IMR-90 (cell line): ENCODE measurements around the gene CSNK2A3. TPM values are rescaled to one million over a fixed set of nuclear protein-coding genes. Genes with fewer than 3 reads are reported as not detected.

Experiments
- ATAC-seq: fragments of 200-7000 bp; cut with Tn5 transposase; 2 replicates; pipeline ENCODE4 v1.9.1; 2020; ENCODE audit warnings: low read depth, mild to moderate bottlenecking, moderate library complexity
- BruUV-seq: library from RNA; stranded (reverse); fragments of 400-500 nt; replicated peaks from 2 replicates; lab custom pipeline; 2021; lab: Mats Ljungman, UMichigan
- CTCF ChIA-PET: fragments of 300-600 bp; formaldehyde crosslinking; extraction: SDS; loops from one replicate; lab custom pipeline; 2021; ENCODE audit warnings: antibody characterized with exemption; lab: Yijun Ruan, JAX
- POLR2A ChIA-PET: fragments of 300-600 bp; sonication (Branson Sonifier 250); formaldehyde crosslinking; loops from one replicate; lab custom pipeline; 2022; ENCODE audit warnings: antibody characterized with exemption; ENCODE audit not compliant: unreplicated experiment; lab: Charles Lee
- DNase-seq: peaks from one replicate; pipeline ENCODE4 v3.0.0; 2013
- H2AFZ ChIP-seq: replicated peaks from 2 replicates; pipeline ENCODE3; 2013; ENCODE audit warnings: low read length, mild to moderate bottlenecking; ENCODE audit not compliant: poor library complexity
- H2AK5ac ChIP-seq: 2 replicates; pipeline ENCODE4 v1.6.1; 2013; ENCODE audit warnings: low read depth, low read length, inconsistent platforms
- H2AK9ac ChIP-seq: replicated peaks from 2 replicates; pipeline ENCODE3; 2013; ENCODE audit warnings: mild to moderate bottlenecking, low read depth, low read length, moderate library complexity; ENCODE audit not compliant: poor library complexity
- H2BK120ac ChIP-seq: 2 replicates; pipeline ENCODE4 v1.6.1; 2013; ENCODE audit warnings: low read depth, low read length, inconsistent platforms
- H2BK15ac ChIP-seq: 3 replicates; pipeline ENCODE4 v1.6.1; 2013; ENCODE audit warnings: low read depth, low read length, inconsistent platforms
- H2BK20ac ChIP-seq: 2 replicates; pipeline ENCODE4 v1.6.1; 2013; ENCODE audit warnings: low read depth, mild to moderate bottlenecking, inconsistent platforms, low read length, moderate library complexity
- H2BK5ac ChIP-seq: 2 replicates; pipeline ENCODE4 v1.6.1; 2013; ENCODE audit warnings: mild to moderate bottlenecking, low read depth, low read length, inconsistent platforms; ENCODE audit not compliant: poor library complexity, severe bottlenecking
- H3K14ac ChIP-seq: replicated peaks from 2 replicates; pipeline ENCODE4 v1.6.1; 2013; ENCODE audit warnings: low read depth, low read length, inconsistent platforms
- H3K18ac ChIP-seq: 2 replicates; pipeline ENCODE4 v1.6.1; 2013; ENCODE audit warnings: low read depth, low read length, control low read depth
- H3K23ac ChIP-seq: 2 replicates; pipeline ENCODE4 v1.6.1; 2013; ENCODE audit warnings: low read depth, low read length, inconsistent platforms
- H3K27ac ChIP-seq: 2 replicates; pipeline ENCODE4 v1.5.1; 2013; ENCODE audit warnings: mild to moderate bottlenecking, control low read depth, low read length; ENCODE audit not compliant: insufficient read depth
- H3K27me3 ChIP-seq: 2 replicates; pipeline ENCODE4 v1.6.1; 2013; ENCODE audit warnings: low read length; ENCODE audit not compliant: control insufficient read depth, insufficient read depth
- H3K36me3 ChIP-seq: 2 replicates; pipeline ENCODE4 v1.6.1; 2013; ENCODE audit warnings: low read length, mixed read lengths; ENCODE audit not compliant: control insufficient read depth, insufficient read depth
- H3K4ac ChIP-seq: 2 replicates; pipeline ENCODE4 v1.6.1; 2013; ENCODE audit warnings: low read depth, low read length, inconsistent platforms
- H3K4me1 ChIP-seq: 2 replicates; pipeline ENCODE4 v1.6.1; 2013; ENCODE audit warnings: low read length, mixed read lengths; ENCODE audit not compliant: control insufficient read depth, insufficient read depth
- H3K4me2 ChIP-seq: 2 replicates; pipeline ENCODE4 v1.6.1; 2013; ENCODE audit warnings: low read depth, mild to moderate bottlenecking, control low read depth, low read length, moderate library complexity
- H3K4me3 ChIP-seq: 2 replicates; pipeline ENCODE4 v1.5.1; 2013; ENCODE audit warnings: low read depth, mild to moderate bottlenecking, control low read depth, low read length, moderate library complexity; ENCODE audit not compliant: insufficient read depth
- H3K56ac ChIP-seq: 2 replicates; pipeline ENCODE4 v1.6.1; 2013; ENCODE audit warnings: low read length, inconsistent platforms; ENCODE audit not compliant: insufficient read depth; ENCODE audit errors: extremely low read depth
- H3K79me1 ChIP-seq, 2 experiments: 2 replicates each; pipeline ENCODE4 v1.6.1; 2013; ENCODE audit warnings: low read length in 2 of 2, inconsistent platforms in 1 of 2, low read depth in 1 of 2
- H3K9ac ChIP-seq: 2 replicates; pipeline ENCODE4 v1.6.1; 2013; ENCODE audit warnings: low read depth, low read length, control low read depth
- H3K9me1 ChIP-seq: 2 replicates; pipeline ENCODE4 v1.6.1; 2013; ENCODE audit warnings: low read length, inconsistent platforms; ENCODE audit not compliant: insufficient read depth
- H3K9me3 ChIP-seq: 2 replicates; pipeline ENCODE4 v1.6.1; 2013; ENCODE audit warnings: low read length; ENCODE audit not compliant: control insufficient read depth, insufficient read depth
- H4K20me1 ChIP-seq: 2 replicates; pipeline ENCODE4 v1.6.1; 2013; ENCODE audit warnings: low read length, inconsistent platforms; ENCODE audit not compliant: insufficient read depth
- H4K5ac ChIP-seq: 2 replicates; pipeline ENCODE4 v1.6.1; 2013; ENCODE audit warnings: mild to moderate bottlenecking, low read depth, low read length, control low read depth
- H4K8ac ChIP-seq, 2 experiments: 2 replicates each; pipeline ENCODE4 v1.6.1; 2013; ENCODE audit warnings: low read depth in 2 of 2, low read length in 2 of 2, control low read depth in 1 of 2, inconsistent platforms in 1 of 2
- H4K91ac ChIP-seq: 2 replicates; pipeline ENCODE4 v1.6.1; 2013; ENCODE audit warnings: low read depth, low read length, inconsistent platforms; ENCODE audit not compliant: insufficient read depth
- BHLHE40 ChIP-seq: fragments of 150-350 bp; IDR thresholded peaks from 2 replicates; pipeline ENCODE4 v1.6.1; 2016; ENCODE audit warnings: mild to moderate bottlenecking, low read depth, low read length
- CEBPB ChIP-seq: IDR thresholded peaks from 2 replicates; pipeline ENCODE4 v1.6.1; 2012; ENCODE audit warnings: low read depth, low read length, improper control_type of control experiment
- CHD1 ChIP-seq: IDR thresholded peaks from 2 replicates; pipeline ENCODE4 v1.6.1; 2012; ENCODE audit warnings: low read depth, low read length, improper control_type of control experiment
- FOS ChIP-seq: fragments of 150-350 bp; IDR thresholded peaks from 2 replicates; pipeline ENCODE4 v1.6.1; 2016; ENCODE audit warnings: low read depth, low read length
- MAFK ChIP-seq: IDR thresholded peaks from 2 replicates; pipeline ENCODE4 v1.6.1; 2012; ENCODE audit warnings: low read depth, low read length, improper control_type of control experiment
- MAZ ChIP-seq: IDR thresholded peaks from 2 replicates; pipeline ENCODE4 v1.6.1; 2012; ENCODE audit warnings: low read depth, mild to moderate bottlenecking, low read length, improper control_type of control experiment, moderate library complexity, borderline replicate concordance
- MXI1 ChIP-seq: IDR thresholded peaks from 2 replicates; pipeline ENCODE4 v1.6.1; 2012; ENCODE audit warnings: low read depth, mild to moderate bottlenecking, low read length, moderate library complexity, borderline replicate concordance
- NFE2L2 ChIP-seq: fragments of 150-350 bp; IDR thresholded peaks from 2 replicates; pipeline ENCODE4 v1.6.1; 2016; ENCODE audit warnings: low read depth, mild to moderate bottlenecking, low read length
- POLR2A ChIP-seq: IDR thresholded peaks from 2 replicates; pipeline ENCODE4 v1.6.1; 2012; ENCODE audit warnings: mild to moderate bottlenecking, low read depth, low read length
- RAD21 ChIP-seq: IDR thresholded peaks from 2 replicates; pipeline ENCODE4 v1.6.1; 2012; ENCODE audit warnings: low read length, improper control_type of control experiment
- RCOR1 ChIP-seq: IDR thresholded peaks from 2 replicates; pipeline ENCODE4 v1.6.1; 2012; ENCODE audit warnings: mild to moderate bottlenecking, low read length, improper control_type of control experiment; ENCODE audit not compliant: insufficient replicate concordance
- RFX5 ChIP-seq: IDR thresholded peaks from 2 replicates; pipeline ENCODE4 v1.8.0; 2012; ENCODE audit warnings: low read depth, mild to moderate bottlenecking, low read length, moderate library complexity
- SMC3 ChIP-seq: fragments of 150-350 bp; IDR thresholded peaks from 2 replicates; pipeline ENCODE4 v1.6.1; 2016; ENCODE audit warnings: low read depth, mild to moderate bottlenecking, antibody characterized with exemption, low read length, moderate library complexity
- WGBS, 2 experiments: methylation state at CpG; one replicate each; pipeline versions ENCODE4 v1.1.5 to v1.1.7; 2013; ENCODE audit warnings: missing lambda C conversion rate in 2 of 2; ENCODE audit not compliant: insufficient read length in 1 of 2; ENCODE audit errors: extremely low coverage in 2 of 2; 5-methylcytosine and 5-hydroxymethylcytosine counted together
- dilution Hi-C: fragments of 300-500 bp; cut with HindIII; formaldehyde crosslinking; loops from one replicate; pipeline ENCODE4 v1.14.3; 2018; ENCODE audit warnings: low sequenced_read_pairs; ENCODE audit not compliant: unreplicated experiment
- in situ Hi-C: fragments of 300-500 bp; cut with MboI; formaldehyde crosslinking; loops from 3 replicates; pipeline ENCODE4 v1.14.3; 2019; ENCODE audit warnings: low sequenced_read_pairs, inconsistent platforms, mixed read lengths
- intact Hi-C: fragments of 100-400 bp; cut with micrococcal nuclease; formaldehyde crosslinking; loops from 2 replicates; pipeline ENCODE4 v1.10.0; 2022
- polyA plus RNA-seq, 3 experiments: library from polyadenylated mRNA; depleted of rRNA; stranded (reverse); fragments of >200 nt; gene quantifications; 2 replicates each; pipeline ENCODE4 v1.2.3, GENCODE V29; 2012; ENCODE audit warnings: low replicate concordance in 1 of 3
- total RNA-seq: library from RNA; depleted of rRNA; stranded (reverse); fragments of >200 nt; gene quantifications from 2 replicates; pipeline ENCODE4 v1.2.3, GENCODE V29; 2012
- TF ChIP-seq, protein P1 (sequence below): fragments of 150-350 bp; IDR thresholded peaks from 2 replicates; pipeline ENCODE4 v1.6.1; 2016; ENCODE audit warnings: low read depth, mild to moderate bottlenecking, low read length, moderate library complexity, borderline replicate concordance
- TF ChIP-seq, protein P2 (sequence below): conservative IDR thresholded peaks from 2 replicates; pipeline ENCODE4 v1.5.1; 2012; ENCODE audit warnings: mild to moderate bottlenecking, low read depth, low read length, improper control_type of control experiment
- TF ChIP-seq, protein P3 (sequence below): fragments of 150-350 bp; IDR thresholded peaks from 2 replicates; pipeline ENCODE4 v1.6.1; 2017; ENCODE audit warnings: mild to moderate bottlenecking, antibody characterized with exemption, low read length, low read depth

Gene CSNK2A3
- total and polyA plus RNA-seq, 2 of the 4 experiments (the other 2 are of a cell fraction): 1.2 to 3.2 TPM

DNA sequence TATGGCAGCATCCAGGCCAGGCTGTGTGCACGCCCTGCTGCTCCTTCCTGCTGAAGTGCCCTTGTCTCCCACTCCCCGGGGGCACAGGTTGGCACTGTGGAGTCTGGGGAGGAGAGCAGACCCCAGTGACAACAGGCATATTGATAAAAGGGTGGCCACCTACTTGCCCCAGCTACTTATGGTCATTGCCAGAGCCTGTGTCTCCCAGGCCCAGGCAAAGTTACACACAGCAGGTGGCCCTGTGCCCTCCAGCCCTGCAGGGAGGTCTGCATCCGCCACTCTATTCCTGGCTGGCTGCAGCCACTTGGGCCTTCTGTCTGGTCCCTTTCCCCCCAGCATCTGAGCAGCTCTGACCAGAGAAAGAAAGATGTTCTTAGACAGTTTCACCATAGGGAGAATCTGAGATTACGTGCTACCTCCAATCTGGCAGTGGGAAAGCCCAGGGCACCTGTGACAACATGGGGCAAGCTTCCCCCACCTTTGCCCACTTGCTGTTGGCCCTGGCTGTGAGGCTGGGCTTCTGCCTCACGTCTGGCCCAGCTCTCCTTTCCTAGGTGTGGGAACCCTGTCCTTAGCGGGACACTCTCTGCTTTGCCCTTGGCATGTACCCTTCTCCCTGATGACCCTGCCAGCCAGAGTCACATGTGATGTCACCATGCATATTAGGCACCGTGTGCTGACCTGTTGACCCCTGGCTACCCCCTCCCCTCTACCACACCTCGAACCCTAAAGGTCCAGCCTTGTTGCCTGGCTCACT, 25.3 kb upstream of the CSNK2A3 start:
- Histone ChIP-seq H2BK120ac (no peak overlapping the region), H3K27me3 (peaks cover 3% of the 10 kb centered on the region; the same call in 1 of the 2 replicates), H2AK5ac (no peak overlapping the region), H2BK15ac (no peak overlapping the region), H3K4me3 (no peak overlapping the region), H3K14ac (no peak overlapping the region), H2AK9ac (no peak overlapping the region), H3K9me3 (no peaks in the 10 kb centered on the region), H3K18ac (no peak overlapping the region), H3K79me1 (no peaks in the 10 kb centered on the region; a peak in 1 of 4 replicates), H3K4ac (no peak overlapping the region), H4K20me1 (no peaks in the 10 kb centered on the region), H4K91ac (no peak overlapping the region), H3K4me2 (no peak overlapping the region), H3K36me3 (no peaks in the 10 kb centered on the region), H2AFZ (no peak overlapping the region), H3K4me1 (no peaks in the 10 kb centered on the region), H3K9me1 (no peaks in the 10 kb centered on the region), H3K23ac (no peak overlapping the region), H2BK5ac (no peak overlapping the region), H4K5ac (no peak overlapping the region), H3K9ac (no peak overlapping the region), H3K56ac (no peak overlapping the region), H3K27ac (no peak overlapping the region), H4K8ac (no peak overlapping the region), H2BK20ac (no peak overlapping the region)
- CTCF ChIA-PET: no interaction called here
- dilution Hi-C loops: no loop called here
- BruUV-seq: no TSS peak
- POLR2A ChIA-PET: no interaction called here
- DNase-seq: no peak
- in situ Hi-C loops: no loop called here
- no peak for ATAC-seq
- 67% methylated on average over 4 of the region's 8 CpGs; no CpG with 5 or more reads in 1 of the 2 experiments for WGBS, 2 experiments
- TF ChIP-seq MXI1 (no peak), CEBPB (no peak), CHD1 (no peak), RAD21 (no peak), FOS (no peak), RCOR1 (no peak), NFE2L2 (no peak), MAFK (no peak), MAZ (no peak), POLR2A (no peak), BHLHE40 (no peak), RFX5 (no peak), SMC3 (no peak)
- TF ChIP-seq, protein P1, sequence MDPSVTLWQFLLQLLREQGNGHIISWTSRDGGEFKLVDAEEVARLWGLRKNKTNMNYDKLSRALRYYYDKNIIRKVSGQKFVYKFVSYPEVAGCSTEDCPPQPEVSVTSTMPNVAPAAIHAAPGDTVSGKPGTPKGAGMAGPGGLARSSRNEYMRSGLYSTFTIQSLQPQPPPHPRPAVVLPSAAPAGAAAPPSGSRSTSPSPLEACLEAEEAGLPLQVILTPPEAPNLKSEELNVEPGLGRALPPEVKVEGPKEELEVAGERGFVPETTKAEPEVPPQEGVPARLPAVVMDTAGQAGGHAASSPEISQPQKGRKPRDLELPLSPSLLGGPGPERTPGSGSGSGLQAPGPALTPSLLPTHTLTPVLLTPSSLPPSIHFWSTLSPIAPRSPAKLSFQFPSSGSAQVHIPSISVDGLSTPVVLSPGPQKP: no peak
- TF ChIP-seq, protein P2, sequence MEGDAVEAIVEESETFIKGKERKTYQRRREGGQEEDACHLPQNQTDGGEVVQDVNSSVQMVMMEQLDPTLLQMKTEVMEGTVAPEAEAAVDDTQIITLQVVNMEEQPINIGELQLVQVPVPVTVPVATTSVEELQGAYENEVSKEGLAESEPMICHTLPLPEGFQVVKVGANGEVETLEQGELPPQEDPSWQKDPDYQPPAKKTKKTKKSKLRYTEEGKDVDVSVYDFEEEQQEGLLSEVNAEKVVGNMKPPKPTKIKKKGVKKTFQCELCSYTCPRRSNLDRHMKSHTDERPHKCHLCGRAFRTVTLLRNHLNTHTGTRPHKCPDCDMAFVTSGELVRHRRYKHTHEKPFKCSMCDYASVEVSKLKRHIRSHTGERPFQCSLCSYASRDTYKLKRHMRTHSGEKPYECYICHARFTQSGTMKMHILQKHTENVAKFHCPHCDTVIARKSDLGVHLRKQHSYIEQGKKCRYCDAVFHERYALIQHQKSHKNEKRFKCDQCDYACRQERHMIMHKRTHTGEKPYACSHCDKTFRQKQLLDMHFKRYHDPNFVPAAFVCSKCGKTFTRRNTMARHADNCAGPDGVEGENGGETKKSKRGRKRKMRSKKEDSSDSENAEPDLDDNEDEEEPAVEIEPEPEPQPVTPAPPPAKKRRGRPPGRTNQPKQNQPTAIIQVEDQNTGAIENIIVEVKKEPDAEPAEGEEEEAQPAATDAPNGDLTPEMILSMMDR: no peak
- TF ChIP-seq, protein P3, sequence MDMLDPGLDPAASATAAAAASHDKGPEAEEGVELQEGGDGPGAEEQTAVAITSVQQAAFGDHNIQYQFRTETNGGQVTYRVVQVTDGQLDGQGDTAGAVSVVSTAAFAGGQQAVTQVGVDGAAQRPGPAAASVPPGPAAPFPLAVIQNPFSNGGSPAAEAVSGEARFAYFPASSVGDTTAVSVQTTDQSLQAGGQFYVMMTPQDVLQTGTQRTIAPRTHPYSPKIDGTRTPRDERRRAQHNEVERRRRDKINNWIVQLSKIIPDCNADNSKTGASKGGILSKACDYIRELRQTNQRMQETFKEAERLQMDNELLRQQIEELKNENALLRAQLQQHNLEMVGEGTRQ: no peak
- intact Hi-C loops: no loop called here
